T-cell (primary cell): ENCODE data around the gene COL26A1. TPM values are rescaled to one million over a fixed set of nuclear protein-coding genes. Genes with fewer than 3 reads are reported as not detected.

Experiments
- ATAC-seq, 4 experiments: fragments of 200-7000 bp in 3 of 4; fragments of 150-1000 bp in 1 of 4; cut with Tn5 transposase; replicated peaks in 1 of 4; 1 replicate in 3 of 4; 2 replicates in 1 of 4; pipeline ENCODE4 v1.10.0; 2021; ENCODE audit warnings: moderate library complexity in 3 of 4, mild to moderate bottlenecking in 2 of 4, moderate number of reproducible peaks in 1 of 4
- CTCF ChIA-PET, 2 donors: fragments of 300-600 bp; sonication (Branson Sonifier 250); formaldehyde crosslinking; loops; one replicate each; lab custom pipeline; 2022; ENCODE audit warnings: antibody characterized with exemption in 2 of 2; lab: Charles Lee
- POLR2A ChIA-PET, 2 donors: fragments of 300-600 bp; sonication (Branson Sonifier 250); formaldehyde crosslinking; loops; one replicate each; lab custom pipeline; 2022; ENCODE audit warnings: antibody characterized with exemption in 2 of 2; lab: Charles Lee
- DNase-seq, 35 experiments: peaks; one replicate each; pipeline versions ENCODE4 v3.0.0 to v3.0.0-alpha.2; 2013 to 2023
- H3K27ac ChIP-seq: one replicate; pipeline ENCODE4 v1.5.1; 2013; ENCODE audit warnings: low read length
- H3K27me3 ChIP-seq, 2 experiments: replicated peaks in 1 of 2; 1 replicate in 1 of 2; 2 replicates in 1 of 2; pipeline versions ENCODE4 v1.6.1 to v1.7.0; 2013; ENCODE audit warnings: low read length in 1 of 2, mixed read lengths in 1 of 2; ENCODE audit not compliant: control insufficient read depth in 2 of 2, insufficient read depth in 2 of 2; ENCODE audit errors: extremely low read depth in 1 of 2
- H3K36me3 ChIP-seq, 2 donors: 1 replicate in 1 of 2; 2 replicates in 1 of 2; pipeline versions ENCODE4 v1.6.1 to v1.7.0; 2013; ENCODE audit warnings: low read length in 1 of 2; ENCODE audit not compliant: control insufficient read depth in 2 of 2, insufficient read depth in 1 of 2; ENCODE audit errors: extremely low read depth in 1 of 2
- H3K4me1 ChIP-seq, 2 experiments: 1 replicate in 1 of 2; 2 replicates in 1 of 2; pipeline versions ENCODE4 v1.6.1 to v1.7.0; 2013; ENCODE audit warnings: low read length in 2 of 2, mixed read lengths in 1 of 2; ENCODE audit not compliant: insufficient read depth in 2 of 2, control insufficient read depth in 1 of 2; ENCODE audit errors: extremely low read depth in 1 of 2
- H3K4me3 ChIP-seq, 2 donors: 1 replicate in 1 of 2; 2 replicates in 1 of 2; pipeline versions ENCODE4 v1.5.1 to v1.7.0; 2013; ENCODE audit warnings: mild to moderate bottlenecking in 2 of 2, low read length in 1 of 2, moderate library complexity in 1 of 2; ENCODE audit not compliant: control insufficient read depth in 1 of 2; ENCODE audit errors: extremely low read depth in 1 of 2
- H3K9me3 ChIP-seq: 2 replicates; pipeline ENCODE4 v1.7.0; 2013
- H3K27ac Mint-ChIP-seq, 2 donors: one replicate each; pipeline ENCODE4 v1.8.0; 2020 to 2021; ENCODE audit warnings: mild to moderate bottlenecking in 2 of 2, mixed read lengths in 2 of 2
- H3K27me3 Mint-ChIP-seq, 2 donors: one replicate each; pipeline ENCODE4 v1.8.0; 2021 to 2022; ENCODE audit warnings: mixed read lengths in 2 of 2
- H3K36me3 Mint-ChIP-seq: one replicate; pipeline ENCODE4 v1.8.0; 2021; ENCODE audit warnings: mixed read lengths
- H3K4me1 Mint-ChIP-seq, 3 donors: one replicate each; pipeline ENCODE4 v1.8.0; 2020 to 2022; ENCODE audit warnings: mixed read lengths in 3 of 3, mild to moderate bottlenecking in 1 of 3
- H3K4me3 Mint-ChIP-seq, 3 donors: one replicate each; pipeline ENCODE4 v1.8.0; 2020 to 2022; ENCODE audit warnings: mild to moderate bottlenecking in 3 of 3, mixed read lengths in 3 of 3, moderate library complexity in 3 of 3
- H3K9me3 Mint-ChIP-seq, 3 donors: one replicate each; pipeline ENCODE4 v1.8.0; 2020 to 2022; ENCODE audit warnings: mixed read lengths in 3 of 3
- WGBS: methylation state at CpG from one replicate; pipeline ENCODE4 v1.1.5; 2013; ENCODE audit warnings: missing lambda C conversion rate; ENCODE audit not compliant: insufficient coverage; 5-methylcytosine and 5-hydroxymethylcytosine counted together
- total RNA-seq, 35 experiments: library from RNA in 6 of 35; stranded (reverse) in 6 of 35; fragments of 120-200 nt in 1 of 35; gene quantifications; one replicate each; pipeline versions ENCODE4 v1.2.1 to v1.2.4 and lab custom pipeline; 2013 to 2026

COL26A1 gene
- total RNA-seq, 5 donors from 2014 or later (not counting 1 experiment from before 2014, with no cell fraction given): 0.09 TPM; not detected in 4

DNA sequence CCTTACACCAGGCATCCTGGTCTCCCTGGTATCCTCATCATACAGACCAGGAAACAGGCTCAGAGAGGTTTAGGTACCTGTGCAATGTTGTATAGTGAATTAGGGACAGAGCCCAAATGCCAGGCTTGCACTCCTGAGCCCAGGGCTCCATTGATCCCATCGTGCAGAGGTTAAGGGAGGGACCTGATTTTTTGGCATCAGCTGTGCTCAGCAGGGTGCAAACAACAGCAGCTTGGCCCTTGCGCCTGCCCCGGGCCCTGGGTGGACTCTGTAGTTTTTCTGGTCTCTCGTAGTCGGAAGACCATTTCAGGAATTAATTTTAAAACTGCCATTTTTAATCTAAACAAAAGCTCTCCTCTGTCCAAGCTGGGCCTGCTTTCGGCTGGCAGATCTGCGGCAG is 79.2 kb downstream of the COL26A1 start:
- H3K4me1 ChIP-seq: peaks cover 4 to 9% of the 10 kb centered on the region in 2 experiments
- H3K4me3 Mint-ChIP-seq: no peak overlapping the region
- H3K9me3 Mint-ChIP-seq: no peaks in the 10 kb centered on the region
- WGBS: 57% methylated on average over 4 of the region's 7 CpGs
- no peaks in the 10 kb centered on the region for H3K9me3 ChIP-seq
- peaks cover 4 to 8% (median 7%) of the 10 kb centered on the region in 3 donors for H3K4me1 Mint-ChIP-seq
- H3K4me3 ChIP-seq: no peak overlapping the region
- no peak overlapping the region for H3K27ac ChIP-seq
- H3K36me3 Mint-ChIP-seq: no peaks in the 10 kb centered on the region
- H3K27ac Mint-ChIP-seq: no peak overlapping the region
- H3K27me3 Mint-ChIP-seq: peaks cover 6% of the 10 kb centered on the region in 2 donors
- no peak for DNase-seq
- ATAC-seq: no peak
- H3K27me3 ChIP-seq: peaks cover 0 to 42% of the 10 kb centered on the region in 2 experiments
- ChIA-PET CTCF (interaction anchor here in 1 of 2 donors (1.9 kb wide), 1 partner anchor 78 kb away, joined by 9 read pairs; the partner anchor contains the start of gene COL26A1), POLR2A (no interaction called here)
- no peaks in the 10 kb centered on the region for H3K36me3 ChIP-seq

DNA sequence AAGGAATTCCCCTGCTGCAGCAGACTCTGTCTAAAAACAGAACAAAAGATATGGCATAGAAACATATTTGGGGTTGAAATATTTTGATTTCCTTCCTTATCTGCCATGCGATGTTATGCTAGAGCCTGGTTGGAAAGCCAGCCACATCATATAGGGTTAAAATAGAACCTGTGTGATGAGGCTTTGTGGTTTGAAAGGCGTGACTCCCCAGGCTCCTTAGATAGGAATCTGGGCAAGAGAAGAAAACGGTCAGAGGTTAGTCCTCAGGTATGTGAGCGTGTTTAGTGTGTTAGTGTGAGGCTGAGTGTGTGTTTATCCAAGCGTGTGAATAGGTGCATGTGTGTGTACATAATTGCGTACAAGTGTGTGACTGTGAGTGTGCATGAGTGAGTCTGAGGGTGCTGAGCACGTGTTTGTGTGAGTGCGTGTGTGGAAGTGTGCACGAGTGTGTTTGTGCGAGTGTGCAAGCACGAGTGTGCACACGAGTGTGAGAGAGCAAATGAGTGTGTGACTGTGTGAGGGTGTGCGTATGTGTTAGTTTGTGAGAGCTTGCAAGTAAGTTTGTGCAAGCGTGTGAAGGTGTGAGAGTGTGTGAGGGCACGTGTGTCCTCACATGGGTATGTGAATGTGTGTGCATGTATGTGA is 79.9 kb downstream of the COL26A1 start:
- ChIA-PET POLR2A (no interaction called here), CTCF (no interaction called here)
- H3K27ac Mint-ChIP-seq: no peak overlapping the region
- Histone ChIP-seq H3K4me1 (peaks cover 4 to 9% of the 10 kb centered on the region in 2 experiments), H3K27me3 (peaks cover 0 to 39% of the 10 kb centered on the region in 2 experiments), H3K27ac (no peak overlapping the region), H3K4me3 (no peak overlapping the region), H3K9me3 (no peaks in the 10 kb centered on the region), H3K36me3 (no peaks in the 10 kb centered on the region)
- ATAC-seq (no peak), DNase-seq (no peak)
- no peak overlapping the region for H3K4me3 Mint-ChIP-seq
- H3K27me3 Mint-ChIP-seq: peaks cover 3 to 6% of the 10 kb centered on the region in 2 donors
- H3K9me3 Mint-ChIP-seq: no peaks in the 10 kb centered on the region
- no peaks in the 10 kb centered on the region for H3K36me3 Mint-ChIP-seq
- peaks cover 4 to 8% (median 7%) of the 10 kb centered on the region in 3 donors for H3K4me1 Mint-ChIP-seq
- WGBS: 50% methylated on average over 14 of the region's 15 CpGs

GRCh38 chr7:101450064-101450463 is 87.4 kb downstream of the COL26A1 start:
- WGBS: 72% methylated on average over 4 of the region's 4 CpGs
- Histone ChIP-seq H3K4me1 (no peaks in the 10 kb centered on the region), H3K9me3 (no peaks in the 10 kb centered on the region), H3K4me3 (no peak overlapping the region), H3K36me3 (no peaks in the 10 kb centered on the region), H3K27ac (no peak overlapping the region), H3K27me3 (peaks cover 0 to 25% of the 10 kb centered on the region in 2 experiments)
- Mint-ChIP-seq H3K4me3 (no peak overlapping the region), H3K27me3 (peaks cover 4 to 6% of the 10 kb centered on the region in 2 donors), H3K9me3 (no peaks in the 10 kb centered on the region), H3K27ac (no peak overlapping the region), H3K36me3 (no peaks in the 10 kb centered on the region), H3K4me1 (no peaks in the 10 kb centered on the region)
- CTCF ChIA-PET: interaction anchor here in 1 of 2 donors (0.6 kb wide), 1 partner anchor 278 kb away, joined by 5 read pairs; no protein-coding TSS in a partner anchor
- DNase-seq: no peak
- ATAC-seq: no peak
- POLR2A ChIA-PET: no interaction called here

DNA sequence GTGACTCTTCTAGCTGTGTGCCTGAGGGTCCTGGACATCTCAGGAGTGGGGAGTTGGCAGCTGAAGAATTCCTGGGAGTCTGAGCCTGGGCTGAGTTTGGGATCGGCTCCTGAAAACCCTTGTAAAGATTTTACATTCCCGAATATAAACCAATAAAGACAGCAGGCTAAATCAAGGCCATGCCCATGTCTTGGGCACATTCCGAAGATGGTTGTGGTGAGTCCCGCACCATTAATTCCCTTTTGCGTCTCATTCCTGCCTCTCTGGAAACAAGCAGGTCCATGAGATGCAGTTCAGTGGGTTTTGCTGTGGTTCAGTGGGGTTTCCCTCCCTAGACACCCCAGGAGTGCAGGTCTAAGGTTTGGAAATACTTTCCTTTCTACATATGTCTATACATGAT is 90.9 kb downstream of the COL26A1 start:
- WGBS: 93% methylated on average over 3 of the region's 5 CpGs
- Mint-ChIP-seq H3K36me3 (no peaks in the 10 kb centered on the region), H3K4me3 (no peak overlapping the region), H3K27ac (no peak overlapping the region), H3K9me3 (no peaks in the 10 kb centered on the region), H3K27me3 (peaks cover 4 to 5% of the 10 kb centered on the region in 2 donors), H3K4me1 (no peaks in the 10 kb centered on the region)
- DNase-seq: no peak
- Histone ChIP-seq H3K4me3 (no peak overlapping the region), H3K9me3 (no peaks in the 10 kb centered on the region), H3K27me3 (peaks cover 0 to 15% of the 10 kb centered on the region in 2 experiments), H3K36me3 (no peaks in the 10 kb centered on the region), H3K27ac (no peak overlapping the region), H3K4me1 (no peaks in the 10 kb centered on the region)
- ChIA-PET POLR2A (no interaction called here), CTCF (no interaction called here)
- no peak for ATAC-seq

- ChIA-PET CTCF (no interaction called here), POLR2A (interaction anchor here in 1 of 2 donors (0.6 kb wide), 1 partner anchor 61 kb away, joined by 4 read pairs; no protein-coding TSS in a partner anchor)
- 82% methylated on average over 2 of the region's 6 CpGs for WGBS
- ATAC-seq: no peak
- no peaks in the 10 kb centered on the region for H3K27me3 Mint-ChIP-seq
- H3K27ac ChIP-seq: no peak overlapping the region
- no peaks in the 10 kb centered on the region for H3K4me1 ChIP-seq
- DNase-seq: no peak
- no peaks in the 10 kb centered on the region for H3K9me3 ChIP-seq
- H3K36me3 Mint-ChIP-seq: no peaks in the 10 kb centered on the region
- no peaks in the 10 kb centered on the region for H3K4me1 Mint-ChIP-seq
- H3K27ac Mint-ChIP-seq: no peak overlapping the region
- no peak overlapping the region for H3K4me3 Mint-ChIP-seq
- H3K27me3 ChIP-seq: peaks cover 0 to 4% of the 10 kb centered on the region in 2 experiments
- no peak overlapping the region for H3K4me3 ChIP-seq
- no peaks in the 10 kb centered on the region for H3K9me3 Mint-ChIP-seq
- no peaks in the 10 kb centered on the region for H3K36me3 ChIP-seq
Observed at GRCh38 chr7:101457001-101457750, 94.5 kb downstream of the COL26A1 start.

GRCh38 chr7:101465131-101465530 is 102.5 kb downstream of the COL26A1 start:
- H3K27me3 ChIP-seq: peaks cover 0 to 8% of the 10 kb centered on the region in 2 experiments
- no peak for ATAC-seq
- DNase-seq: no peak
- POLR2A ChIA-PET: no interaction called here
- CTCF ChIA-PET: interaction anchor here (0.6 to 0.7 kb wide), 3 partner anchors 24 to 720 kb away, joined by 3 to 6 read pairs (median 6); no protein-coding TSS in a partner anchor
- no peaks in the 10 kb centered on the region for H3K9me3 ChIP-seq
- no peak overlapping the region for H3K4me3 ChIP-seq
- Mint-ChIP-seq H3K9me3 (no peaks in the 10 kb centered on the region), H3K4me1 (peaks cover 9 to 14% (median 12%) of the 10 kb centered on the region in 3 donors), H3K4me3 (peak overlapping the region in 1 of 3 donors; percentile 49), H3K27ac (peak overlapping the region in 1 of 2 donors; percentile 61), H3K27me3 (peaks cover 0 to 6% of the 10 kb centered on the region in 2 donors), H3K36me3 (no peaks in the 10 kb centered on the region)
- 81% methylated on average over 5 of the region's 5 CpGs for WGBS
- H3K27ac ChIP-seq: no peak overlapping the region
- peaks cover 0 to 18% of the 10 kb centered on the region in 2 experiments for H3K4me1 ChIP-seq
- no peaks in the 10 kb centered on the region for H3K36me3 ChIP-seq
